K562 (cell line): ENCODE data around the gene CAMK2B.

Experiments used
- KLF1 ChIP-seq: fragments of 450-650 bp; IDR thresholded peaks from 2 replicates; pipeline ENCODE4 v1.6.1; 2016; ENCODE audit warnings: missing genetic modification characterization, missing compliant biosample characterization
- NFRKB ChIP-seq: fragments of 450-650 bp; IDR thresholded peaks from 2 replicates; pipeline ENCODE4 v1.6.1; 2016; ENCODE audit warnings: low read depth
- STAT6 ChIP-seq: sonication (generic); formaldehyde crosslinking; IDR thresholded peaks from 2 replicates; pipeline ENCODE4 v1.8.1; 2023; ENCODE audit warnings: mild to moderate bottlenecking, missing genetic modification reagents
- U2AF2 ChIP-seq: fragments of 200-400 bp; formaldehyde crosslinking; optimal IDR thresholded peaks from 2 replicates; pipeline ENCODE3; 2017; ENCODE audit warnings: low read depth, mild to moderate bottlenecking, low read length

- TF ChIP-seq NFRKB (no peak), U2AF2 (no peak), STAT6 (no peak), KLF1 (no peak)
Measured at GRCh38 chr7:44262031-44262430, 63.4 kb downstream of the CAMK2B start.
